NCI-H2196 treated with DMSO at 0.1 percent for 48 hours (cell line): ENCODE measurements around the gene CHODL.

Experiments
- DNase-seq: peaks from one replicate; lab custom pipeline; 2025; ENCODE audit not compliant: unreplicated experiment; lab: John Stamatoyannopoulos, UW

Gene CHODL

GRCh38 chr21:18244671-18245463 is at the start of gene CHODL:
Gene CHODL (plus strand): TSS chr21:18244833. CDS start chr21:18245224, 391 bp downstream.
- no peak for DNase-seq

DNA sequence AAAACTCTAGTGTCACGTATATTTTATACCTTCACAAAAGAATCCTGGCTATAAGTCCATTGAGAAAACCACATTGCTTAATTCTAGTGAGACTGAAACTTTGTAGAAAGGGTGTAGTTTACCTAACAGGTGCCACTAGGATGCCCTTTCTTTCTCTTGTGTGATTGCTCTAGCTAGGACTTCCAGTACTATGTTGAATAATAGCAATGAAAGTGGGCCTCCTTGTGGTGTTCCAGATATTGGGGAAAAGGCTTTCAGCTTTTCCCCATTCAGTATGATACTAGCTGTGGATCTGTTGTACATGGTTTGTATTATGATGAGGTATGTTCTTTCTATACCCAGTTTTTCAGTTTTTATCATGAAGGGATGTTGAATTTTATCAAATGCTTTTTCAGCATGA is 39.7 kb upstream of the CHODL start:
- no peak for DNase-seq

DNA sequence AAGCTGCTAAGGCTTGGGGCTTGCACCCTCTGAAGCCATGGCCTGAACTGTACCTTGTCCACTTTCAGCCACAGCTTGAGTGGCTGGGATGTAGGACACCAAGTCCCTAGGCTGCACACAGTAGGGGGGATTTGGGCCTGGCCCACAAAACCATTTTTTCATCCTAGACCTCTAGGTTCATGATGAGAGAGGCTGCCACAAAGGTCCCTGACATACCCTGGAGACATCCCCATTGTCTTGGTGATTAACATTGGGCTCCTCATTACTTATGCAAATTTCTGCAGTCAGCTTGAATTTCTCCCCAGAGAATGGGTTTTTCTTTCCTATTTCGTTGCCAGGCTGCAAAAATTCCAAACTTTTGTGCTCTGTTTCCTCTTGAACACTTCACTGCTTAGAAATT is 26.3 kb upstream of the CHODL start:
- no peak for DNase-seq

DNA sequence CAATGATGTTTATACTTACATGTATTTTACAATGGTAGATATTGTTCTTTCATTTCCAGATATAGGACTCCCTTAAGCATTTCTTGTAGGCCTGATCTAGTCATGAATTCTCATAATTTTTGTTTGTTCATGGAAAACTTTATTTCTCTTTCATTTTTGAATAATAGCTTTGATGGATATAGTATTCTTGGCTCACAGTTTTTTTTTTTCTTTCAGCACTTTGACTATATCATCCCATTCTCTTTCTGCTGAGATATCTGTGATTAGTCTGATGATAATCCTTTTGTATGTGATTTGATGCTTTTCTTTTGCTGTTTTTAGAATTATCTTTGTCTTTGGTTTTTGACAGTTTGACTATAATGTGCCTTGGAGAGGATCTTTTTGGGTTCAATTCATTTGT is 24.1 kb upstream of the CHODL start:
- DNase-seq = no peak

DNA sequence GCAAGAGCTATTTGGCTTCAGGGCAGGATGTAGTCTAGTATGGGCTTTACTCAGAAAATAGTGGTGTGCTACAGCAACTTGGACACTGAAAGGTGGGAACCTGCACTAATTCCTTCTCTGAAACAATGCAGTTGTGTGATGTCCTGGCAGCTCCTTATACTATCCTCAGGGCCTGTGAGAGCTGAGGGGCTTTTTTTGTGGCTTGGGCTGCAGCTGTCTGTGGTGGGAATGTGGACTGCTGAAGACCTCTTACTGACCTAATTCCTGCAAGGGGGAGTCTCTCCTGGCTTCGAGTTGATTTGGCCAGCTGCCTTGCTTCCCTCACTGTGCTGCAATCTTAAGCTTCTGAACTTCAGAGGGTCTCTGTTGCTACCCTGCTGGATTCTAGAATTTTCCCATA is 22.3 kb upstream of the CHODL start:
- no peak for DNase-seq

DNA sequence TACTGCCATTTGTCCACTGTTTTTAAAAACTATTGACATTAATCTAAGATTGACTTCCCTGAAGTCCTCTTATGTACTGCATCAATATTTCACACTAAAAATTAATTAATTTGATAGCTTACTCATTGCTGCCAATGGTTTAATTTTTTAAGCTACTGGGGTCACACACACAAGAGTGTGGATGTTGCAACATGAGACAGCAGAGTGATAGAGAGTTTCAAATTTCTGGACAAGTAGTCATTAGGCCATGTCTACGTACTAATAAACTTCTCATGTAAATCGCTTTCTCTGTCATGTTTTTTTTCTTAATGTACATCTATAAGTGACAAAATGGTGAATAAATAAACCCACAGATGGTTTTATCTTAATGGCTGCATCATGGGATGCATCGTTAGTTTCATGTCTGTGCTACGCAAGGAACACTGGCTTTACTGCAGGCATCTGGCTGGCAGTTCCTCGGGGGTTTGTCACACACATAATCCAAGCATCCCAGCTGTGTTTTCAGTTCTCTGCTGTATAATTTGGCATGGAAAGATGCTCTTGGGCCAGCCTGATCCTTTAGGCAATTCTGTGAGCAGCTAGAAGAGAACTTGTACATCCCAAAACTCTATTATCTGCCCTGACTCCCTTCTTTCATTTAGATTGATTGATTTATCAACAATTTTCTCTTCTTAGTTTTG is 16.4 kb upstream of the CHODL start:
- no peak for DNase-seq

GRCh38 chr21:18235545-18235944 is 9.1 kb upstream of the CHODL start:
- no peak for DNase-seq

DNA sequence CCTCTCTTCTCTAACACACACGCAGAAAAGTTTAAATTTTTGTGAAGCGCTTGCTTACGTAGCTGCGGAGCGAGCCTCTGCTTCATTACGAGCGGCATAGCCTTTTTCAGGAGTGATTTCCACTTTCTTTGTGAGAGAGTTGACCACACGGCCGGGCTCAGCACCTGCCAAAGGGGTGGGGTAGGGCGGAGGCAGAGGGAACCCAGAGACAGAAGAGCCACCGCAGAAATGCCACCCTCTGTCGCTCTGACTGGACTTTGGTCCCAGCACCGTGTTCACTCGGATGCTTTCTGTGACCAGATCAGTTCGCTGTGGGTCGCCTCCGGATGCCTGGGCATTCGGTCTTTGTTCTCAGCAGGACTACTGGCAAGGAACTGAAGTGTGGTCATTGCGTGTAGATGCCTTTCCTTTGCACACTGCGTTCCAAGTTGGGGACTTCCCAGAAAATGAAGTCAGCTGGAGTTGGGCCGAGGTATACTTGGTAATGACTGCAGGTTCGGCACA is 883 bp downstream of the CHODL start:
- no peak for DNase-seq

DNA sequence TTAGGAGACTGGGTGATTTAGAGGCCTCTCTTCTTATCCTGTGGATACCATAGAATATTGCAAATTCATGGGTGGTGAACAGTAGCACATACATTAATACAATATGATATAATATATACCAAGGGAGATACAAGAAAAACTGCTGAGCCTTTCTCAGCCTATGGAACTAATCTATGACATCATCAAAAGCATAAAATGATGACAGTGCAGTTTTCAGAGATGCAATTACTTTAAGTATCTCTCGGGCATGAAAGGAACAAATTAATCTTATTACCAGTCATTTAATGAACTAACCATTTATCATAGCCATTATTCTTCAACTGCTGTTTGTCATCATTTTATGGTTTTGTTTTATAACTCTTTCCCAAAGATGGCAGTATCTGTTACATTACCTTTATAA is 3.5 kb downstream of the CHODL start:
- DNase-seq = no peak

DNA sequence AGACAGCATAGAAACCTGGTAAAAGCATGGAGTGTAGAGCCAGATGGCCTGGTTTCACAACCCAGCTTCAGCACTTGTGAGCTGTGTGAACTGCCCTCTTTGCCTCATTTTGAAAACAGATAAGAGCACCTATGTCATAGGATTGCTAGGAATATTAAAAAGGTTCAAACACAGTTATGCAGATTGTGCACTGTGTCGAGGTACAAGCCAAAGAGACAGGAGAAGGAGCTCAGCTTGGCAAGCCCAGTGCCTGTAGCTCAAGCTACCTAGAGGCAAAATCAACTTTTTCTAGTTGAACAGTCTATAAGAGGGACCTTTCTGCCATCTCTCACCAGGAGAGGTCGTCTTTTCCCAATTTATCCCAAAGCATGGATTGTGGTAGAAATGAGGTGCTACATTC is 5.0 kb downstream of the CHODL start:
- no peak for DNase-seq

GRCh38 chr21:18251065-18251464 is 6.4 kb downstream of the CHODL start:
- no peak for DNase-seq

DNA sequence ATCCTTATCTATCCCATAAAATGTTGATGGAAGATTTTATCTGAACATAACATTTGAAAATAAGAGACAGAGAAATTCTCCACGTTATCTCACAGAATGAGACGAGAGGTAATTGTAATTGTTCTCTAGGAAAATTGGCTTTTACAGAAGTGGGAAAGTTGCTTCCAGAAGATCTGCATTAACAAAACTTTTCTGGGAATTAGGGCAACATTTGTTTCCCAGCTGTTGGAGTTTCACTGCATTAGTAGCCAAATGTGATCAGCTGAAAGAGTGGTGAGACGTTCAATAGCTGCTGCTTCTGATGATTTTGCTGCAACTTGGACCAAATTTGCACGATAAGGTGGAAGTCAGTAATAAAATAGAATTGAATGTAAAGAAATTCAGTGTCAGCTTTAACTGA is 7.6 kb downstream of the CHODL start:
- DNase-seq = no peak

GRCh38 chr21:18252680-18253079 is 8.0 kb downstream of the CHODL start:
- no peak for DNase-seq

GRCh38 chr21:18253221-18253620 is 8.6 kb downstream of the CHODL start:
- DNase-seq = no peak

GRCh38 chr21:18253799-18254198 is 9.2 kb downstream of the CHODL start:
- DNase-seq = no peak

DNA sequence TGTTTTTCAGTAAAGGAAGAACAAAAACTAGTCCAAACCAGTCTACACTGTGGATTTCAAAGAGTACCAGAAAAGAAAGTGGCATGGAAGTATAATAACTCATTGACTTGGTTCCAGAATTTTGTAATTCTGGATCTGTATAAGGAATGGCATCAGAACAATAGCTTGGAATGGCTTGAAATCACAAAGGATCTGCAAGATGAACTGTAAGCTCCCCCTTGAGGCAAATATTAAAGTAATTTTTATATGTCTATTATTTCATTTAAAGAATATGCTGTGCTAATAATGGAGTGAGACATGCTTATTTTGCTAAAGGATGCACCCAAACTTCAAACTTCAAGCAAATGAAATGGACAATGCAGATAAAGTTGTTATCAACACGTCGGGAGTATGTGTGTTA is 21.3 kb downstream of the CHODL start:
- DNase-seq = no peak

DNA sequence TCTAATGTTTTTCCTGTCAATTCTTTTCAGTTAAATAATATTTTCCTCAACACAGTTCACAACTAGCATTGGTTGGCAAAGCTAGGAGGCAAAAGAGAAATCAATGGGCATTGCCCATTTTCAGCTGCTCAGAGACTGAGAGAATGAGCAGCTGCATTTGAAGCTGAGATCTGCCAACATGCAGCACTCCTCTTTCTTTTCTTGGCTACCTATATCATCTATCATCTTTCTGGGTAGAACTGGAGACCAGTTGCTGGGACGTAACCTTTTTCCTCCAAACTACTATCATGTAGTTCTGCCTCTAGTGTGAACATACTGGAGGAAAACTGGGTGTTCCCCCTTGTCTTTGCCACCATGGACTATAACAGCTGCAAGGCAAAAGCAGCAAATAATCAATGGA is 22.9 kb downstream of the CHODL start:
- no peak for DNase-seq

DNA sequence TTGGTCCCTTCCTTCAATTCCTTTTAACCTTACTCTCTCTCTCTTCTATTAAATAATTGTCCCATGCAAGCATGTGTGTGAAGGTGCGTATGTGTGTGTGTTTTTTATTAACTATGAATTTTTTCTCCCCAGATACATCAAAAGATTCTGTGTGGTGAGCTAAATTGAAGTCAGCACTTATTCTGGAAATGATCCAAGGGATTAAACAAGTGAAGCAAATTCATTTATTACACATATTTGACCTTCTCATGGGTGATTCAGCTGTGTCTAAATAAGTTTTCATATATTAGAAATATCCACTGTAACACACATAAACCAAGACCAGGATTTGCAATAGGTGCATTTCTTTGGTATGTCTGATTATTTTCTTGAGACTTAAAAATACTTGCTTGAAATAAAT is 24.3 kb downstream of the CHODL start:
- no peak for DNase-seq

- DNase-seq = no peak
Observed at GRCh38 chr21:18269856-18270255, 25.2 kb downstream of the CHODL start.

- no peak for DNase-seq
Observed at GRCh38 chr21:18273400-18273799, 28.8 kb downstream of the CHODL start.

GRCh38 chr21:18274370-18274769 is 29.7 kb downstream of the CHODL start:
- no peak for DNase-seq

DNA sequence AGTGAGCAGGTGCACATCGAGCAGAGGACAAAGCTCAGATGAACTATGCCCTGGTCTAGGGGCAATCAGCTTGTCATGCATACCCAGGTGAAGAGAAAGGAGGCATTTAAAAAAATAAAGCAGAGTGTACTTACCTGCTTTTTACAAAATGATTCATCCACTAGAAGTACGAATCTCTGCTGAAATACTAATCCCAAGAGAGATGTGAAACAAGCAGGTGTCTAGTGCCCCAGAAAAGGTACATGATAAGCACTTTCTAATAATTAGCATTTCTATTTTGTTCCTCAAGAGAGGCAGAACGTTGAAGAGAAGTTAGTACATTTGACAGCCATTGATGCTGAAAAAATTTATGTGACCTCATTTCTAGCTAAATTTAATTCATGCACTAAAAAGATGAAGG is 31.1 kb downstream of the CHODL start:
- DNase-seq = no peak

DNA sequence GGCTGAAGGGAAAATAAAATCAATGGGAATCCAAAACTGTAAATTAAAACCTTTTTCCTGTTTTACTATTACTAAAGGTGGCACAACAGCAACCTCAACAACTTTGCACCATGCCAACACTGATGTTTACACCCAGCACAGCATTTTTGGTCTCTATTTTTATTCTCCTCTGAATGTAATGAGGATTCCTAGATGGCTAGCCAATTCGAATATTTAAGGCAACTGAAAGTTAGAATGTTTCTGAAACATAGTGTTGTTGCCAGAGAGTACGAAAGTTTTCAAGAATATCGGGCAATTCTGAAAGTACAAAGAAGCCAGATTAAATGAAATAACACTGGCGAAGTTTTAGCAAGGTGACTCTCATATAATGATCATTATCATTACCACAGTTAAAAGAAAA is 40.7 kb downstream of the CHODL start:
- DNase-seq = no peak
